Endothelial cell (in vitro differentiated cells): ENCODE measurements around the gene AIM2. TPM values are rescaled to one million over a fixed set of nuclear protein-coding genes. Genes with fewer than 3 reads are reported as not detected.

Experiments
- DNase-seq: peaks from one replicate; pipeline ENCODE4 v3.0.0; 2021; ENCODE audit warnings: low spot score
- H3K27ac Mint-ChIP-seq: one replicate; pipeline ENCODE4 v1.8.0; 2021; ENCODE audit warnings: mixed read lengths, inconsistent platforms; ENCODE audit not compliant: unreplicated experiment
- H3K27me3 Mint-ChIP-seq: one replicate; pipeline ENCODE4 v1.8.0; 2021; ENCODE audit warnings: mild to moderate bottlenecking, moderate library complexity, mixed read lengths, inconsistent platforms; ENCODE audit not compliant: unreplicated experiment
- H3K36me3 Mint-ChIP-seq: one replicate; pipeline ENCODE4 v1.8.0; 2021; ENCODE audit warnings: mild to moderate bottlenecking, low read depth, mixed read lengths, inconsistent platforms; ENCODE audit not compliant: unreplicated experiment
- H3K4me1 Mint-ChIP-seq: one replicate; pipeline ENCODE4 v1.8.0; 2021; ENCODE audit warnings: mild to moderate bottlenecking, mixed read lengths, inconsistent platforms; ENCODE audit not compliant: unreplicated experiment
- H3K4me3 Mint-ChIP-seq: one replicate; pipeline ENCODE4 v1.8.0; 2021; ENCODE audit warnings: mild to moderate bottlenecking, mixed read lengths, inconsistent platforms; ENCODE audit not compliant: unreplicated experiment
- H3K9me3 Mint-ChIP-seq: one replicate; pipeline ENCODE4 v1.8.0; 2021; ENCODE audit warnings: mixed read lengths, inconsistent platforms; ENCODE audit not compliant: unreplicated experiment
- CTCF ChIP-seq: fragments of 200-600 bp; sonication (generic); IDR thresholded peaks from one replicate; pipeline ENCODE4 v1.5.0; 2021; ENCODE audit warnings: antibody characterized with exemption; ENCODE audit not compliant: unreplicated experiment
- total RNA-seq: library from RNA; stranded (reverse); fragmentation: NEBNext Ultra II Directional; extraction: Animal tissue kit (Norgen Biotek cat#: 25700); gene quantifications from one replicate; pipeline ENCODE4 v1.2.1, GENCODE V29; 2021; ENCODE audit not compliant: unreplicated experiment

Gene AIM2
- total RNA-seq, 1 donor from 2014 or later, result 29.2 TPM

- Mint-ChIP-seq H3K4me1 (peaks cover 33% of the 10 kb centered on the region), H3K27ac (no peak overlapping the region), H3K9me3 (no peaks in the 10 kb centered on the region), H3K4me3 (no peak overlapping the region), H3K36me3 (peaks cover 4% of the 10 kb centered on the region), H3K27me3 (peaks cover 1% of the 10 kb centered on the region)
- TF ChIP-seq CTCF, result peak; percentile 83
- DNase-seq, result no peak
Observed at GRCh38 chr1:159089184-159089791, 12.7 kb upstream of the AIM2 start.

GRCh38 chr1:159088546-159089183 is 12.1 kb upstream of the AIM2 start:
- Mint-ChIP-seq H3K27ac (no peak overlapping the region), H3K36me3 (peaks cover 4% of the 10 kb centered on the region), H3K9me3 (no peaks in the 10 kb centered on the region), H3K4me3 (no peak overlapping the region), H3K4me1 (peaks cover 35% of the 10 kb centered on the region), H3K27me3 (peaks cover 1% of the 10 kb centered on the region)
- no peak for DNase-seq
- no peak for TF ChIP-seq CTCF

- no peak overlapping the region for H3K27ac Mint-ChIP-seq
- H3K9me3 Mint-ChIP-seq, result no peaks in the 10 kb centered on the region
- peaks cover 1% of the 10 kb centered on the region for H3K27me3 Mint-ChIP-seq
- no peak overlapping the region for H3K4me3 Mint-ChIP-seq
- no peak for TF ChIP-seq CTCF
- H3K36me3 Mint-ChIP-seq, result peaks cover 4% of the 10 kb centered on the region
- H3K4me1 Mint-ChIP-seq, result peaks cover 35% of the 10 kb centered on the region
- DNase-seq, result no peak
Observed at GRCh38 chr1:159088050-159088449, 11.5 kb upstream of the AIM2 start.

GRCh38 chr1:159084867-159085266 is 8.3 kb upstream of the AIM2 start:
- Mint-ChIP-seq H3K36me3 (peaks cover 8% of the 10 kb centered on the region), H3K4me1 (peaks cover 21% of the 10 kb centered on the region), H3K27ac (no peak overlapping the region), H3K9me3 (no peaks in the 10 kb centered on the region), H3K27me3 (peaks cover 1% of the 10 kb centered on the region), H3K4me3 (no peak overlapping the region)
- TF ChIP-seq CTCF, result no peak
- DNase-seq, result no peak

- Mint-ChIP-seq H3K36me3 (peaks cover 8% of the 10 kb centered on the region), H3K4me1 (peaks cover 17% of the 10 kb centered on the region), H3K27me3 (peaks cover 1% of the 10 kb centered on the region), H3K9me3 (no peaks in the 10 kb centered on the region), H3K27ac (no peak overlapping the region), H3K4me3 (no peak overlapping the region)
- no peak for DNase-seq
- no peak for TF ChIP-seq CTCF
Observed at GRCh38 chr1:159084152-159084551, 7.6 kb upstream of the AIM2 start.
